Measurements from ENCODE around the gene PADI1. TPM values are rescaled to one million over a fixed set of nuclear protein-coding genes. Genes with fewer than 3 reads are reported as not detected.
A peak's percentile ranks its signal among the peaks of the same experiment; 100 is the strongest.

PADI1 gene
- total RNA-seq, 4 donors from 2014 or later, result not detected

DNA sequence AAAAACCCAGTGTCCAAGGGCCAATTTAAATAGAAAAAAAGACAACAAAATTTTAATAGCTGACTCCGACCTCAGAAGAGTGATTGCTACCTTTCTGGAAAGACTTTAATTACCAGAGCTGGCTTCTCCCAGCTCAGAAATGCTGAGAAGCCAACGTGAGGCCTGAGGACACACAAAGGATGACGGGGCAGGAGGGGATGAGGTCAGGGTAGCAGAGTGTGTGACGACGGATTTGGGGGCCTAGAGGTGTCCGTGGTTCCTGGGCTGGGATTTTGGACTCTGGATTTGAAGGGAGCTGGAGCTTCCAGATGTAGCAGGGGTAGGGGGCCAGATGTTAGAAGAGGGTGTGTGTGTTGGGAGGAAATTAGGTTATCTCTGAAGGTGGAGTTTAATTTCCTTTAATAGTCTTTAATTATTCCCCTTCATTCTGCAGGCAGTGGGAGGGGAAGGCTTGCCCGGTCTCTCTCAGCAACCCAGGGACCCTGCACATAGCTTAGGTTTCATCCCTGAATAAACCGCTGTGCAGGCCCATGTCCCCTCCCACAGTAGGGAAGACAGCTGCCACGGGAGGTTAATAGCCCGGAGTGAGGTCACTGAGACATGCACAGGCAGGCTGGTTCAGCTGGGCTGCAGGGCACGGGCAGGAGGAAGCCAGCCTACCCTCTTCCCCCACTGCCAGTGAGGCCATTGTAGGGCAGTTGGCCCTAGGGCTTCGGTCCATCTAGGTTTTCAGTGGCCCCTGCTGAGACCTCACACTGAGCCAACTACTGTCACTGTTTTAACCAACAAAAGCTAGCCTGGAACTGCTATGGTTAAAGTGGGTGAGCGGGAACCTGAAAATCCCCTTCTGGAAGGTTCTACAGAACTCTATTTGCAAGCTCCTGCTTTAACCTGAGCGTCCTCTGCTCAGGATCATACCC is 40.2 kb downstream of the PADI1 start:
- DNase-seq, result no peak
- TF ChIP-seq, protein P1, sequence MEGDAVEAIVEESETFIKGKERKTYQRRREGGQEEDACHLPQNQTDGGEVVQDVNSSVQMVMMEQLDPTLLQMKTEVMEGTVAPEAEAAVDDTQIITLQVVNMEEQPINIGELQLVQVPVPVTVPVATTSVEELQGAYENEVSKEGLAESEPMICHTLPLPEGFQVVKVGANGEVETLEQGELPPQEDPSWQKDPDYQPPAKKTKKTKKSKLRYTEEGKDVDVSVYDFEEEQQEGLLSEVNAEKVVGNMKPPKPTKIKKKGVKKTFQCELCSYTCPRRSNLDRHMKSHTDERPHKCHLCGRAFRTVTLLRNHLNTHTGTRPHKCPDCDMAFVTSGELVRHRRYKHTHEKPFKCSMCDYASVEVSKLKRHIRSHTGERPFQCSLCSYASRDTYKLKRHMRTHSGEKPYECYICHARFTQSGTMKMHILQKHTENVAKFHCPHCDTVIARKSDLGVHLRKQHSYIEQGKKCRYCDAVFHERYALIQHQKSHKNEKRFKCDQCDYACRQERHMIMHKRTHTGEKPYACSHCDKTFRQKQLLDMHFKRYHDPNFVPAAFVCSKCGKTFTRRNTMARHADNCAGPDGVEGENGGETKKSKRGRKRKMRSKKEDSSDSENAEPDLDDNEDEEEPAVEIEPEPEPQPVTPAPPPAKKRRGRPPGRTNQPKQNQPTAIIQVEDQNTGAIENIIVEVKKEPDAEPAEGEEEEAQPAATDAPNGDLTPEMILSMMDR (IDR thresholded peaks at IDR 0.05), result no peak
- H3K9me3 ChIP-seq, result no peaks in the 10 kb centered on the region
- H3K27me3 ChIP-seq, result no peaks in the 10 kb centered on the region
- no peaks in the 10 kb centered on the region for H3K36me3 ChIP-seq
- H3K4me1 ChIP-seq, result no peaks in the 10 kb centered on the region
- H3K4me3 ChIP-seq, result no peak overlapping the region
- H3K27ac ChIP-seq, result no peak overlapping the region

DNA sequence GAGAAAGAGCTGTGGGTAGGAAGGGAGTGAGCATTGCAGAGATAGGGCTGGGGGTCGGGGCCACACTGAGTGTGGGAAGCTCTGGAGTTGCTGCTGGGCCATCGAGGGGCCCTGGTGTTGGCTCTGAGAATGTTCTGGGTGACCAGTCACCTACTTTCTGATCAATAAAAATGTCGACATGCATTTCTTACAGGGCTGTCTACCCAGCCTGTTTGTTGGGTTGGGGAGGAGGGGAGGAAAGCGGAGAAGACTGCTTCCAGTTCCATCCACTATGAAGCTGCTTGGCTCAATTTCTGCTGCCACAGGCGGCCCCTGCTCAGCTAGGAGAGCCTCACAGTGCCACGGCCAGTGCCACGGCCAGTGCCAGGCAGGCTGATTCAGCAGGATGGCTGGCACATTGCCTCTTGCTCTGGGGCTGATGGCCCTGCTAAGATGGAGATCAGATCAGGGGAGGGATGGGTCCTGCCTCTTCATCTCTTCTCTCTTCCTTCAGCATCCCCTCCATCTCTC is 40.9 kb downstream of the PADI1 start:
- Histone ChIP-seq H3K36me3 (no peaks in the 10 kb centered on the region), H3K4me1 (peaks cover 0 to 2% (median 0%) of the 10 kb centered on the region in 4 donors), H3K4me3 (no peak overlapping the region), H3K27me3 (no peaks in the 10 kb centered on the region), H3K27ac (no peak overlapping the region), H3K9me3 (no peaks in the 10 kb centered on the region)
- no peak for TF ChIP-seq POLR2A (IDR thresholded peaks at IDR 0.05)
- no peak for DNase-seq

DNA sequence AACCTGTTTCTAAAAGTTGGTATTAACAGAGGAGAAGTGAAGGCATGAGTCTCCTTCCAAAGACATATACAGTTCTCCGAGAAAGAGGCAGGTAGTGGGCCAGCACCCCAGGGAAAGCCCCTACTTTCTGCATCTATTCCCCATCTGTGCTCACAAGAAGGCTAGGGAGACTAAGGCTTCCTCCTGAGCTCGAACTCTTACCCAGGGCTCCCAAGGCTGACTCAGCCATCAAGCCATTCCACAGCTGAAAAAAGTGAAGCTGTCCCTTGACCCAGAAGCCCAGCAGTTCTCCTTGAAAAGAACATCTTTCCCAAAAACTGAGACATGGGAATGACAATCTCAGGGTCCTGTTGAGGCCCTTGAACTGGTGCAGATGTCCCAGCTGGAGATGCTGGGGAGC is 42.0 kb downstream of the PADI1 start:
- Histone ChIP-seq H3K27ac (no peak overlapping the region), H3K36me3 (no peaks in the 10 kb centered on the region), H3K4me3 (no peak overlapping the region), H3K4me1 (peaks cover 0 to 7% (median 0%) of the 10 kb centered on the region in 4 donors), H3K27me3 (no peaks in the 10 kb centered on the region), H3K9me3 (no peaks in the 10 kb centered on the region)
- TF ChIP-seq, protein P1 (IDR thresholded peaks at IDR 0.05), result no peak
- no peak for TF ChIP-seq POLR2A (IDR thresholded peaks at IDR 0.05)
- DNase-seq, result no peak

DNA sequence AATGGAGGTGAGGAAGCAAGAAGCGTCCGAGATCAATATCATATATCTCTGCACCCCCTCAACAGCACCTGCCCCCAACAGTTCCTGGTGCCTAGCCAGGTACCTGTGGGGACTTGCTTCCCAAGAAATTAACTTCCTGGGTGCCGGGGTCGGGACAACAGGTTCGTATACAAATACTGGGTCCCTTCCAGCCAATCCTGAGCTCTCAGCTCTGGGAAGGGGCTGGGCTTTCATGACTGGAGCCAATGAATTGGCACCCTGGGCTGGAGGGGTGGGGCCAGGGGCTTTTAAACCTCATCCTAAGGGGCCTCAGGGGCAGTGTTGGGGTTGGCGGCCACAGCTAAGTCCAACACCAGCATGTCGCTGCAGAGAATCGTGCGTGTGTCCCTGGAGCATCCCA is 43.9 kb downstream of the PADI1 start, which contains the start of gene PADI3:
PADI3 (plus strand) TSS at position 318 of the 400 bp plus-strand sequence; CDS start at position 358, 40 bp downstream.
- H3K27ac ChIP-seq, result no peak within 1 kb of the TSS
- H3K4me1 ChIP-seq, result peaks cover 0 to 7% (median 0%) of the 10 kb centered on the region in 4 donors
- no peak within 1 kb of the TSS for H3K4me3 ChIP-seq
- no peak for DNase-seq
- no peaks in the 10 kb centered on the region for H3K9me3 ChIP-seq
- H3K36me3 ChIP-seq, result no peaks in the 10 kb centered on the region
- no peaks in the 10 kb centered on the region for H3K27me3 ChIP-seq
- TF ChIP-seq, protein P1 (IDR thresholded peaks at IDR 0.05), result no peak
- TF ChIP-seq POLR2A (IDR thresholded peaks at IDR 0.05), result no peak

DNA sequence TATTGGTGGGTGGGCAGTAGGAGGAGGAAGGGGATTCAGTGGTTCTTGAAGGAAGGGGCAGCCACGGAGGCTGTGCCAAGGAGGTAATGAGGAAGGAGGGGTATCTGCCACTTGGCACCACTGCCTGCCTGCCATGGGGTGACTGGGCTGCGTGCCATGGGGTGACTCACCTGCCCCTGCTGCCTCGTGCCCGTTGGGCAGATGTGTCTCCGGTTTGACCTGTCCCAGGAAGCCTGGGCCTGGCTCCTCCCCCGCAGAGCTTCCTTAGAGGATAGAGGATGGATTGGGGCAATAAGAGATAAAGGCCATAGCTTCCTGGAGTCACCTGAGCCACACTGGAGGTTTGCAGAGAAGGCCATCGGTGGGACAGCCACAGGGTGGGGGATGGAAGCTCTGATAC is 45.7 kb downstream of the PADI1 start:
- no peaks in the 10 kb centered on the region for H3K9me3 ChIP-seq
- H3K27me3 ChIP-seq, result no peaks in the 10 kb centered on the region
- H3K4me3 ChIP-seq, result no peak overlapping the region
- no peak for TF ChIP-seq POLR2A (IDR thresholded peaks at IDR 0.05)
- TF ChIP-seq, protein P1 (IDR thresholded peaks at IDR 0.05), result no peak
- H3K27ac ChIP-seq, result peak overlapping the region in 2 of 4 donors; percentile 0 to 37
- DNase-seq, result peak in 2 of 3 donors; percentile 95 to 96
- no peaks in the 10 kb centered on the region for H3K36me3 ChIP-seq
- H3K4me1 ChIP-seq, result peaks cover 0 to 7% (median 0%) of the 10 kb centered on the region in 4 donors

DNA sequence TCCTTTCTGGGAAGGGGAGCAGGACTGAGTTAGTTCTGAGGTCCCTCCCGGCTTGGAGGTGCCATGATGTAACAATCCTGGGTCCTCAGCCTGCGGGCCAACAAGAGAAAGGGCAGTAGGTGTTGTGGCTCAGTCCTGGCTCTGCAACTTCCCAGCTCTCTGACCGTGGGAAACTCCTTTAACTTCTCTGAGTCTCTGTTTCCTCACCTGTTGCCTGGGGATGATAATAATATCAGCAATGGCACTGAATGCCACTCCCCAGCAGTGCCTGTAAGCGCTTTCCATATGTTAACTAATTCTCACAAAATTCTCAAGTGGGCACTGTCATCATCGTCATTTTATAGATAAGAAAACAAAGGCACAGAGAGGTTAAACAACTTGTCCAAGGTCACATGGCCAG is 46.3 kb downstream of the PADI1 start:
- H3K9me3 ChIP-seq, result no peaks in the 10 kb centered on the region
- no peak overlapping the region for H3K4me3 ChIP-seq
- no peak for TF ChIP-seq POLR2A (IDR thresholded peaks at IDR 0.05)
- TF ChIP-seq, protein P1 (IDR thresholded peaks at IDR 0.05), result no peak
- peak overlapping the region in 2 of 4 donors; percentile 0 to 37 for H3K27ac ChIP-seq
- DNase-seq, result no peak
- H3K36me3 ChIP-seq, result no peaks in the 10 kb centered on the region
- no peaks in the 10 kb centered on the region for H3K27me3 ChIP-seq
- peaks cover 0 to 7% (median 0%) of the 10 kb centered on the region in 4 donors for H3K4me1 ChIP-seq
